K562 (cell line): ENCODE measurements around the gene ACAA2. TPM values are rescaled to one million over a fixed set of nuclear protein-coding genes. Genes with fewer than 3 reads are reported as not detected.

ENCODE experiments used
- BACH1 ChIP-seq: fragments of 200-800 bp; sonication (Bioruptor generic); IDR thresholded peaks from 2 replicates; pipeline ENCODE4 v1.6.1; 2016; ENCODE audit warnings: missing genetic modification characterization, missing compliant biosample characterization
- TAF9B ChIP-seq: fragments of 450-650 bp; IDR thresholded peaks from 2 replicates; pipeline ENCODE4 v1.6.1; 2018; ENCODE audit warnings: mild to moderate bottlenecking; ENCODE audit not compliant: partially characterized antibody
- ZBTB8A ChIP-seq: fragments of 450-650 bp; IDR thresholded peaks from 2 replicates; pipeline ENCODE4 v1.6.1; 2018; ENCODE audit warnings: mild to moderate bottlenecking, moderate library complexity; ENCODE audit not compliant: partially characterized antibody
- ZNF407 ChIP-seq: fragments of 450-650 bp; IDR thresholded peaks from 2 replicates; pipeline ENCODE4 v1.6.1; 2016; ENCODE audit warnings: low read depth
- polyA plus RNA-seq, 8 experiments: library from polyadenylated mRNA; depleted of rRNA in 4 of 8; stranded (reverse) in 5 of 8; unstranded in 3 of 8; fragments of >200 nt; fragmentation: Nextera tagmentation in 2 of 8; fragmentation: Illumina TruSeq in 1 of 8; extraction: Ambion mirVana in 2 of 8; extraction: Trizol in 1 of 8; gene quantifications; 2 replicates each; pipeline versions ENCODE4 v1.2.1 to v1.2.3, GENCODE V29; 2011 to 2014; ENCODE audit warnings: inconsistent platforms in 1 of 8, missing spikeins in 1 of 8
- total RNA-seq, 7 experiments: library from RNA; depleted of rRNA in 6 of 7; stranded (reverse); fragments of >200 nt in 6 of 7; fragmentation: Illumina TruSeq in 2 of 7; extraction: Trizol in 2 of 7; gene quantifications; 2 replicates each; pipeline versions ENCODE4 v1.2.1 to v1.2.3, GENCODE V29; 2011 to 2021; ENCODE audit warnings: low replicate concordance in 1 of 7
- TF ChIP-seq, protein P1 (sequence below): fragments of 450-650 bp; IDR thresholded peaks from 2 replicates; pipeline ENCODE4 v1.6.1; 2014; ENCODE audit warnings: low read depth, mild to moderate bottlenecking, moderate library complexity, borderline replicate concordance
- TF ChIP-seq, protein P2 (sequence below): fragments of 450-650 bp; formaldehyde crosslinking; IDR thresholded peaks from 2 replicates; pipeline ENCODE4 v1.4.0; 2020; ENCODE audit warnings: mild to moderate bottlenecking, moderate library complexity

ACAA2 gene
- total and polyA plus RNA-seq, 9 of the 15 experiments (the other 6 are each of a cell fraction or from before 2014, with no cell fraction given): 13.2 to 31.5 (median 21.7) TPM

DNA sequence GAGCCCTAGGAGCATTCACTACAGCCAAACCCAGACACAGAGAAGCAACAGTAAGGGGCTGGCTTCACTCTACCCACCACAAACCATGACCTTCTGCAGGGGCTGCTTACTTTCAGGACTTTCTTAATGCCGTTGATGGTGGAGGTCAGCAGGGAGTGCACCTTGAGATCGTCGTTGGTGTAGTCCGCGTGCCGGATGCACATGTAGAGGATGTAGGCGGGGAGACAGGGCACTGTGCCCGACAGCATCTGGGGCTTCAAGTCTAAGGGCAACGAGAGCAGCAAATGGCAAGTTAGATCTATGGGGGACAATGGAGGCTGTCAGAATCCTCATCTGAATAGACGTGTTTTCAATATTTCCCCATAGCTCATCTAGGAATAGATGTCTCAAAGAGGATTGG is 29.8 kb upstream of the ACAA2 start (continued):
- TF ChIP-seq ZNF407 (no peak), TAF9B (no peak), BACH1 (no peak), ZBTB8A (no peak)
- TF ChIP-seq, protein P1, sequence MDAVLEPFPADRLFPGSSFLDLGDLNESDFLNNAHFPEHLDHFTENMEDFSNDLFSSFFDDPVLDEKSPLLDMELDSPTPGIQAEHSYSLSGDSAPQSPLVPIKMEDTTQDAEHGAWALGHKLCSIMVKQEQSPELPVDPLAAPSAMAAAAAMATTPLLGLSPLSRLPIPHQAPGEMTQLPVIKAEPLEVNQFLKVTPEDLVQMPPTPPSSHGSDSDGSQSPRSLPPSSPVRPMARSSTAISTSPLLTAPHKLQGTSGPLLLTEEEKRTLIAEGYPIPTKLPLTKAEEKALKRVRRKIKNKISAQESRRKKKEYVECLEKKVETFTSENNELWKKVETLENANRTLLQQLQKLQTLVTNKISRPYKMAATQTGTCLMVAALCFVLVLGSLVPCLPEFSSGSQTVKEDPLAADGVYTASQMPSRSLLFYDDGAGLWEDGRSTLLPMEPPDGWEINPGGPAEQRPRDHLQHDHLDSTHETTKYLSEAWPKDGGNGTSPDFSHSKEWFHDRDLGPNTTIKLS: no peak
- TF ChIP-seq, protein P2, sequence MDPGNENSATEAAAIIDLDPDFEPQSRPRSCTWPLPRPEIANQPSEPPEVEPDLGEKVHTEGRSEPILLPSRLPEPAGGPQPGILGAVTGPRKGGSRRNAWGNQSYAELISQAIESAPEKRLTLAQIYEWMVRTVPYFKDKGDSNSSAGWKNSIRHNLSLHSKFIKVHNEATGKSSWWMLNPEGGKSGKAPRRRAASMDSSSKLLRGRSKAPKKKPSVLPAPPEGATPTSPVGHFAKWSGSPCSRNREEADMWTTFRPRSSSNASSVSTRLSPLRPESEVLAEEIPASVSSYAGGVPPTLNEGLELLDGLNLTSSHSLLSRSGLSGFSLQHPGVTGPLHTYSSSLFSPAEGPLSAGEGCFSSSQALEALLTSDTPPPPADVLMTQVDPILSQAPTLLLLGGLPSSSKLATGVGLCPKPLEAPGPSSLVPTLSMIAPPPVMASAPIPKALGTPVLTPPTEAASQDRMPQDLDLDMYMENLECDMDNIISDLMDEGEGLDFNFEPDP (CRISPR knock-in tag): no peak
- TF ChIP-seq, all 486 proteins: peak for 0
